ENCODE results near the gene MLST8. TPM values are rescaled to one million over a fixed set of nuclear protein-coding genes. Genes with fewer than 3 reads are reported as not detected.
A peak's percentile ranks its signal among the peaks of the same experiment; 100 is the strongest.

The MLST8 gene, protein sequence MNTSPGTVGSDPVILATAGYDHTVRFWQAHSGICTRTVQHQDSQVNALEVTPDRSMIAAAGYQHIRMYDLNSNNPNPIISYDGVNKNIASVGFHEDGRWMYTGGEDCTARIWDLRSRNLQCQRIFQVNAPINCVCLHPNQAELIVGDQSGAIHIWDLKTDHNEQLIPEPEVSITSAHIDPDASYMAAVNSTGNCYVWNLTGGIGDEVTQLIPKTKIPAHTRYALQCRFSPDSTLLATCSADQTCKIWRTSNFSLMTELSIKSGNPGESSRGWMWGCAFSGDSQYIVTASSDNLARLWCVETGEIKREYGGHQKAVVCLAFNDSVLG
- polyA plus RNA-seq (35.7 to 68.9 TPM (median 54.7 TPM) in 3 replicates), polyA minus RNA-seq (36.3 to 85.2 TPM (median 44.4 TPM) in 3 replicates)
- polyA plus RNA-seq (2011; ENCODE audit: low read depth): 66.9 TPM
- 43.6 and 90.2 TPM in 2 replicates for polyA plus RNA-seq (2011; cell fraction: cytosol; rRNA removed)
- polyA plus RNA-seq (2011; cell fraction: nucleus; rRNA removed): 36.0 and 46.8 TPM in 2 replicates
- polyA plus RNA-seq (2012; ENCODE audit: low replicate concordance): 29.2 and 45.0 TPM in 2 replicates
- 59.9 TPM for polyA minus RNA-seq (2011; cell fraction: cytosol; rRNA and poly(A)+ RNA removed)
- polyA minus RNA-seq (2011; cell fraction: nucleus; rRNA and poly(A)+ RNA removed): 15.7 and 17.8 TPM in 2 replicates

DNA sequence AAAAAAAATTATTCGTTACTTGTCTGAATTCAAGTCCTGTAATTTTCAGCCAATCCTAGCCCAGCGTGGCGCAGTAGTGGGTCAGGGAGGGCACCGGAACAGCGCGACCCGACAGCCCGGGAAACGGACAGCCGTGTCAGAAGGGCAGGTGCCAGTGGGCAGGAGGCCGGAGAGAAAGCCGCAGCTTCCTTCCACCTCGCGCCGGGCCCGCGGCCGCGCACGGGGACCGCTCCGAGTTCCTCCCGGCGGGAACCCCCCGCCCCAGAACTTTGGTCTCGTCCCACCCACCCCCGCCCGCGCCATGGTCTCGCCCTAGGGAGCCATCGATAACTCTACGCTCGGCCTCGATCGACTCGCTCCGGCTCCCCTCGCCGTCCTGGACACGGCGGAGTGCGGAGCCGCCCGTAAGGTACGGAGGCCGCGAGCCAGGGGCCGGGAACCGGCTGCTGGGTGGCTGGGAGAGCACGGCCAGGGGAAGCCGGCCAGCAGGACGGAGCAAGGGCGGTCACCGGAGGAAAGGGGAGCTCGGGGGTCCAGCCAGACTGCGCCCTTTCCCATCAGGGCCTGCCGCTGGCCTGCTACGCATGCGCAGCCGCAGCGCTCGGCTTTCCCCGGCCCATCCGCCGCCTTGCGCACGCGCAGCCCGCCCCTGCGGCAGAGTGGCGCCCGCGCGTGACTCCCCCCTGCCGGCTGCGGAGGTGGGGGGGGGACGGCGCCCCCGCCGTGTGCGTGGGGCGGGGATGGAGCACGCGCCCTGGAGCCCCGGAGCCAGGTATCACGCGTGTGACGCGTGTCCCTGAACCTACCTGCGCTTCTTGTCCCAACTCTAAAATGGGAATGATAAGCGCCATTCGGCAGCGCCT lies at the start of gene MLST8:
TSS of gene MLST8 (plus strand) at position 351 of the 863 bp plus-strand sequence. CDS start 632 bp downstream, outside the sequence.
- Histone ChIP-seq H3K9me3 (ENCODE audit: control insufficient read depth, low read depth, low read length) (no peaks in the 10 kb centered on the region), H3K9ac (ENCODE audit: control insufficient read depth, extremely low read depth, insufficient read depth, low read length) (peak within 1 kb of the TSS; percentile 93), H3K79me2 (ENCODE audit: control insufficient read depth, insufficient read depth, low read length) (peaks cover 7% of the 10 kb centered on the region), H3K36me3 (ENCODE audit: control insufficient read depth in 2 of 2, extremely low read depth in 1 of 2, insufficient read depth in 2 of 2, low read length in 2 of 2) (peaks cover 12% of the 10 kb centered on the region in 2 experiments), H3K4me2 (ENCODE audit: control insufficient read depth, extremely low read depth, insufficient read depth, low read depth, low read length) (peak within 1 kb of the TSS; percentile 89), H3K27ac (ENCODE audit: control insufficient read depth, insufficient read depth, low read length) (peak within 1 kb of the TSS; percentile 84), H4K20me1 (ENCODE audit: control insufficient read depth, extremely low read depth, insufficient read depth, low read length) (no peaks in the 10 kb centered on the region), H3K9me1 (ENCODE audit: control insufficient read depth, extremely low read depth, insufficient read depth, low read length) (no peaks in the 10 kb centered on the region), H2AFZ (ENCODE audit: control insufficient read depth, low read length) (peak within 1 kb of the TSS; percentile 97), H3K27me3 (ENCODE audit: control insufficient read depth, extremely low read depth, insufficient read depth, low read length) (no peaks in the 10 kb centered on the region), H3K4me3 (ENCODE audit: control insufficient read depth in 2 of 3, extremely low read depth in 1 of 3, insufficient read depth in 2 of 3, low read depth in 1 of 3, low read length in 3 of 3) (peak within 1 kb of the TSS; percentile 73 to 95 (median 77)), H3K4me1 (ENCODE audit: control insufficient read depth, extremely low read depth, insufficient read depth, low read length) (peaks cover 9% of the 10 kb centered on the region)
- FAIRE-seq (no peak), DNase-seq (ENCODE audit: low read depth, low spot score) (no peak)
- dilution Hi-C loops (cut with MboI; ENCODE audit: extremely low pct_ligation_motif_present, low sequenced_read_pairs): no loop called here
- TF ChIP-seq EZH2 (IDR thresholded peaks at IDR 0.05; ENCODE audit: low read length): no peak
- TF ChIP-seq, protein P1, sequence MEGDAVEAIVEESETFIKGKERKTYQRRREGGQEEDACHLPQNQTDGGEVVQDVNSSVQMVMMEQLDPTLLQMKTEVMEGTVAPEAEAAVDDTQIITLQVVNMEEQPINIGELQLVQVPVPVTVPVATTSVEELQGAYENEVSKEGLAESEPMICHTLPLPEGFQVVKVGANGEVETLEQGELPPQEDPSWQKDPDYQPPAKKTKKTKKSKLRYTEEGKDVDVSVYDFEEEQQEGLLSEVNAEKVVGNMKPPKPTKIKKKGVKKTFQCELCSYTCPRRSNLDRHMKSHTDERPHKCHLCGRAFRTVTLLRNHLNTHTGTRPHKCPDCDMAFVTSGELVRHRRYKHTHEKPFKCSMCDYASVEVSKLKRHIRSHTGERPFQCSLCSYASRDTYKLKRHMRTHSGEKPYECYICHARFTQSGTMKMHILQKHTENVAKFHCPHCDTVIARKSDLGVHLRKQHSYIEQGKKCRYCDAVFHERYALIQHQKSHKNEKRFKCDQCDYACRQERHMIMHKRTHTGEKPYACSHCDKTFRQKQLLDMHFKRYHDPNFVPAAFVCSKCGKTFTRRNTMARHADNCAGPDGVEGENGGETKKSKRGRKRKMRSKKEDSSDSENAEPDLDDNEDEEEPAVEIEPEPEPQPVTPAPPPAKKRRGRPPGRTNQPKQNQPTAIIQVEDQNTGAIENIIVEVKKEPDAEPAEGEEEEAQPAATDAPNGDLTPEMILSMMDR (optimal IDR thresholded peaks at IDR 0.05 in 1 of 3, IDR thresholded peaks at IDR 0.05 in 1 of 3, conservative IDR thresholded peaks at IDR 0.05 in 1 of 3; ENCODE audit: extremely low read depth in 1 of 3, insufficient read depth in 2 of 3, low read length in 3 of 3): peak in 2 of 3 experiments; percentile 4 to 32

DNA sequence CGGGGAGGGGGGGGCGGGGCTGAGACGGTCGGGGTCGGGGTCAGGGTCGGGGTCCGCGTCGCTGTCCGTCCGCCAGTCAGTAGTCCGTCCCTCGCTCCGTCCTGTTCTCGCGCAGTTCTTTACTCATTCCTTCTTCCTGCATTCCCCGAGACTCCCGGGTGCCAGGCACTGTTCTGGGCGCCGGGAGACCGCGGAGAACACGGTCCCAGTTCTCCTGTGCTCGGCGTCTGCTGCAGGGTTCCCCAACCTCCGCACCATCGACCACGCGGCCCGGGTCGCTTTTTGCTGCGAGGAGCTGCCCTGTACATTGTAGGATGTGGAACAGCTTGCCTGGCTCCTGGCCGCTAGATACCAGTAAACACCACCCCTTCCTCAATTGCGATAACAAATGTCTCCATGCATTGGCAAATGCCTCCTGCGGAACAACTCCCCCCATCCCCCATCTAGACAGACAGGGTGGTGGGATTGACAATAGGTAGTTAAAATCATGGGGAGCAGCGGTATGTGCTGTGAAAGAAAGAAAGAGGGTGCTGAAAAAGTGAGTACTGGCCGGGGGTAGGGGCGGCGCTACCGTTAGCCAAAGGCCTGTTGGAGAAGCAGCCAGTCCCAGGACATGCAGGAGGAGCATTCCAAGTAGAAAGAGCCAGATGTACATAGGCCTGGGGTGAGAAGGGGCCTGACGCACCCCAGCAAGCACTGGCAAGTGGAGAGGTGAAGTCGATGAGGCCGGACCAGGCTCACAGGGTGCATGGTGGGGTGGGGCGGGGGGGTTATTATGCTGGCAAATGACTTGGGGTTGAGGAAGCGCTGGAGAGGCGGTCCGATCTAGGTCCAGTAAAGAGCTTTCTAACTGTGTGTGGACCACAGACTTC lies 49.0 kb upstream of the MLST8 start:
- H3K27ac ChIP-seq (ENCODE audit: control insufficient read depth, insufficient read depth, low read length): peak overlapping the region; percentile 70
- H3K9me1 ChIP-seq (ENCODE audit: control insufficient read depth, extremely low read depth, insufficient read depth, low read length): peaks cover 7% of the 10 kb centered on the region
- H3K36me3 ChIP-seq (ENCODE audit: control insufficient read depth in 2 of 2, extremely low read depth in 1 of 2, insufficient read depth in 2 of 2, low read length in 2 of 2): peaks cover 19 to 30% of the 10 kb centered on the region in 2 experiments
- peaks cover 37% of the 10 kb centered on the region for H4K20me1 ChIP-seq (ENCODE audit: control insufficient read depth, extremely low read depth, insufficient read depth, low read length)
- H3K4me1 ChIP-seq (ENCODE audit: control insufficient read depth, extremely low read depth, insufficient read depth, low read length): peaks cover 57% of the 10 kb centered on the region
- dilution Hi-C loops (cut with MboI; ENCODE audit: extremely low pct_ligation_motif_present, low sequenced_read_pairs): no loop called here
- no peak for DNase-seq (ENCODE audit: low read depth, low spot score)
- peak overlapping the region; percentile 92 for H3K9ac ChIP-seq (ENCODE audit: control insufficient read depth, extremely low read depth, insufficient read depth, low read length)
- peaks cover 74% of the 10 kb centered on the region for H3K79me2 ChIP-seq (ENCODE audit: control insufficient read depth, insufficient read depth, low read length)
- no peak for TF ChIP-seq EZH2 (IDR thresholded peaks at IDR 0.05; ENCODE audit: low read length)
- TF ChIP-seq, protein P1 (optimal IDR thresholded peaks at IDR 0.05 in 1 of 3, IDR thresholded peaks at IDR 0.05 in 1 of 3, conservative IDR thresholded peaks at IDR 0.05 in 1 of 3; ENCODE audit: extremely low read depth in 1 of 3, insufficient read depth in 2 of 3, low read length in 3 of 3): no peak
- H3K9me3 ChIP-seq (ENCODE audit: control insufficient read depth, low read depth, low read length): no peaks in the 10 kb centered on the region
- peak overlapping the region; percentile 93 for H3K4me2 ChIP-seq (ENCODE audit: control insufficient read depth, extremely low read depth, insufficient read depth, low read depth, low read length)
- H3K27me3 ChIP-seq (ENCODE audit: control insufficient read depth, extremely low read depth, insufficient read depth, low read length): no peaks in the 10 kb centered on the region
- no peak overlapping the region for H2AFZ ChIP-seq (ENCODE audit: control insufficient read depth, low read length)
- peak overlapping the region; percentile 91 to 94 (median 91) for H3K4me3 ChIP-seq (ENCODE audit: control insufficient read depth in 2 of 3, extremely low read depth in 1 of 3, insufficient read depth in 2 of 3, low read depth in 1 of 3, low read length in 3 of 3)
- no peak for FAIRE-seq

Data from keratinocyte (primary cell).